ENCODE data around the gene TMEM178B.

Gene TMEM178B

DNA sequence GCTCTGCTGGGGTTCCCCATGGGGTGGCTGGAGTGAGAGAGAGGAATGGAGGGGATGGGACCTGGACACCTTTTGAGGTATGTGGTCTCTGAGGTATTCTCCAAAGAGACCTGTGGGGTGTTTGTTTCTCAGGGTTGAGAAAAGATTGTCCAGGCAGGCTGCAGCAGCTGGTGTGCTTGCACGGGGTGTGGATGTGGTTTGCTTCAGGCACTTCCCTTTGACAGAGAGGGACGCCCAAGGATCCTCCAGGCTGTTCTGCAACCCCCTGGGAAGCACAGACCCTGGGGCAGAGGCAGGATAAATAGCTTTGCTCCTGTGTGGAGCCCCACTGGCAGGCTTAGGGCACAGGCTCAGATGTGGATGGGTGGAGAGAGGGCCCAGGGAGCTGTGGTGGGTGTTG, 362.3 kb downstream of the TMEM178B start:
- TF ChIP-seq, protein P1, sequence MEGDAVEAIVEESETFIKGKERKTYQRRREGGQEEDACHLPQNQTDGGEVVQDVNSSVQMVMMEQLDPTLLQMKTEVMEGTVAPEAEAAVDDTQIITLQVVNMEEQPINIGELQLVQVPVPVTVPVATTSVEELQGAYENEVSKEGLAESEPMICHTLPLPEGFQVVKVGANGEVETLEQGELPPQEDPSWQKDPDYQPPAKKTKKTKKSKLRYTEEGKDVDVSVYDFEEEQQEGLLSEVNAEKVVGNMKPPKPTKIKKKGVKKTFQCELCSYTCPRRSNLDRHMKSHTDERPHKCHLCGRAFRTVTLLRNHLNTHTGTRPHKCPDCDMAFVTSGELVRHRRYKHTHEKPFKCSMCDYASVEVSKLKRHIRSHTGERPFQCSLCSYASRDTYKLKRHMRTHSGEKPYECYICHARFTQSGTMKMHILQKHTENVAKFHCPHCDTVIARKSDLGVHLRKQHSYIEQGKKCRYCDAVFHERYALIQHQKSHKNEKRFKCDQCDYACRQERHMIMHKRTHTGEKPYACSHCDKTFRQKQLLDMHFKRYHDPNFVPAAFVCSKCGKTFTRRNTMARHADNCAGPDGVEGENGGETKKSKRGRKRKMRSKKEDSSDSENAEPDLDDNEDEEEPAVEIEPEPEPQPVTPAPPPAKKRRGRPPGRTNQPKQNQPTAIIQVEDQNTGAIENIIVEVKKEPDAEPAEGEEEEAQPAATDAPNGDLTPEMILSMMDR (IDR thresholded peaks at IDR 0.05; ENCODE audit: low read depth, low read length): no peak
- H3K4me3 ChIP-seq (ENCODE audit: low read depth, low read length): no peak overlapping the region

DNA sequence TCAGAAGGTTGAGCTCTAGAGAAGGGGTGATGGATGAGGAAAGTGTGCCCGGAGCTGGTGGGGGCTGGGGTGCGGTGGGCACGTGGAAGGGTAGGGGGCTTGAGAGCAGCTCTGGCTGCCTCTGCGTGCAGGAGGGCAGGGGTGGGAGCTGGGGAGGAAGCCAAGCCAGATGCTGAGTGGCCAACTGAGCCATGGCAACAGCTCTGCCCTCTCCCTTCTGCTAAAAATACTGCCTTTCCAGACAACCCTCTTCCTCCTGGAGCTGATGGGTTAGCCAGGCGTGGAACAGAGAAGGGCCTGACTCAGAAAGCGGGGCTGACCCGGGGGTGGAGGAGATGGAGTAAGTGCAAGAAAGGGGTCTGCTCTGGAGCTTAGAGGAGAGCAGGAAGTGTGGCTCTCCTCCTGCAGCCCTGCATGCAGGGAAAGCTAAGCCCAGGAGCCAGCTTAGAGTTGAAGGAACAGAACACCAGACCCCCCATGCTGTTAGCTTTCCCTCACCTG, 362.8 kb downstream of the TMEM178B start:
- TF ChIP-seq, protein P1 (IDR thresholded peaks at IDR 0.05; ENCODE audit: low read depth, low read length): no peak
- H3K4me3 ChIP-seq (ENCODE audit: low read depth, low read length): no peak overlapping the region

- H3K4me3 ChIP-seq (ENCODE audit: low read depth, low read length): no peak overlapping the region
- TF ChIP-seq, protein P1 (IDR thresholded peaks at IDR 0.05; ENCODE audit: low read depth, low read length): no peak
Observed at GRCh38 chr7:141439164-141439563, 365.3 kb downstream of the TMEM178B start.

GRCh38 chr7:141439776-141440175, 365.9 kb downstream of the TMEM178B start:
- H3K4me3 ChIP-seq (ENCODE audit: low read depth, low read length): no peak overlapping the region
- TF ChIP-seq, protein P1 (IDR thresholded peaks at IDR 0.05; ENCODE audit: low read depth, low read length): no peak

- TF ChIP-seq, protein P1 (IDR thresholded peaks at IDR 0.05; ENCODE audit: low read depth, low read length): no peak
- no peak overlapping the region for H3K4me3 ChIP-seq (ENCODE audit: low read depth, low read length)
Observed at GRCh38 chr7:141441837-141442627, 368.2 kb downstream of the TMEM178B start.

DNA sequence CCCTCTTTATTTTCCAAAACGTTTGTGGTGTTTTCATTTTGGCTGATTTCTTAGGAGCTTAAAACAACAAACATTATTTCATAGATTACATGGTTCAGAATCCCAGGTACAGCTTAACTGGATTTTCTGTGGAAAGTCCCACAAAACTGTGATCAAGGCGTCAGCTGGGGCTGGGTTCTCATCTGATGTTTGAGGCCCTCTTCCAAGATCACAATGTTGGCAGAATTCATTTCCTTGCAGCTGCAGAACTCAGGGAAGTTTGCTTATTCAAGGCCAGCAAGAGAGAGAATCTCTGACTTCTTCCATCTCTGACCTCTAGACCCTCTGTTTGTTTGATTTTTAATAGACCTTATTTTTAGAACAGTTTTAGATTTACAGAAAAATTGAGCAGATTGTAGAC, 368.9 kb downstream of the TMEM178B start:
- TF ChIP-seq, protein P1 (IDR thresholded peaks at IDR 0.05; ENCODE audit: low read depth, low read length): no peak
- H3K4me3 ChIP-seq (ENCODE audit: low read depth, low read length): no peak overlapping the region

DNA sequence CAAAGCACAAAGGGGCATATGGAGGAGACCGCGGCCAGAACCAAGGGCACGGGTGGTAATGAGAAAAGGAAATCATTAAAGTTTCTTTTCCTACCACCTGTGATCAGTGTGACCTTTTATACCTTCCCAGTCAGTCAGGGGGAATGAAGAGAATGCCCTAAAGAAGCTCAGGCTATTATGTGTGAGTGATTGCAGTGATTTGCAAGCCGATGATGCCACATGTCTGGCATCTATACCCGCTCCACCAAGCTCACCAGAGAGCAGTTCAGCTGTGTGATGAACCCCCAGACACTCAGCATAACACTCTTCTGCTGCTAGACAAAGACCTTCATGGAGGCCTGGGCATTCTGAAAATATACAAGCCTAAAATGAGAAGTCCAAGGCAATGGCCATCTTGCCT, 371.1 kb downstream of the TMEM178B start:
- TF ChIP-seq, protein P1 (IDR thresholded peaks at IDR 0.05; ENCODE audit: low read depth, low read length): no peak
- no peak overlapping the region for H3K4me3 ChIP-seq (ENCODE audit: low read depth, low read length)
